Central memory CD4-positive, alpha-beta T cell (primary cell): Measurements from ENCODE around the gene RAP1GAP.

ENCODE experiments used
- DNase-seq: peaks from one replicate; pipeline ENCODE4 v3.0.0; 2022

The RAP1GAP gene

DNA sequence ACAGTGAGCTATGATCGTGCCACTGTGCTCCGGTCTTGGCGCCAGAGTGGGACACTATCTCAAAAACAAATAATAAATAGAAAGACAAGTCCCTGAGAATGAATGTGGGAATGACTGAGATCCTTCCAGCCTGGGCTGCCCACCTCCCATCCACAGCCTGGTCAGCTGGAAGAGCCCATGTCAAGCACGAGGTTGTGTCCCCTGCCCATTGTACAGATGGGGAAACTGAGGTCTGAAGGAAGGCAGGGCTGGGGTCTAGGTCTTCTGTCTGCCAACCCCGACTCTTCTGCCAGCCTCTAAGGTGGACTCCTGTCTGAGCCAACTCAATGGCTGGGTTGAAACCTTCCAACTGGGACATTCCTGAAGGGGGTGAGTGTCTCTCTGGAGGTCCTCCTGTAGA, 79.5 kb downstream of the RAP1GAP start:
- DNase-seq: no peak

GRCh38 chr1:21587602-21587953, 81.6 kb downstream of the RAP1GAP start:
- no peak for DNase-seq

- no peak for DNase-seq
Observed at GRCh38 chr1:21586846-21587601, 82.1 kb downstream of the RAP1GAP start.

DNA sequence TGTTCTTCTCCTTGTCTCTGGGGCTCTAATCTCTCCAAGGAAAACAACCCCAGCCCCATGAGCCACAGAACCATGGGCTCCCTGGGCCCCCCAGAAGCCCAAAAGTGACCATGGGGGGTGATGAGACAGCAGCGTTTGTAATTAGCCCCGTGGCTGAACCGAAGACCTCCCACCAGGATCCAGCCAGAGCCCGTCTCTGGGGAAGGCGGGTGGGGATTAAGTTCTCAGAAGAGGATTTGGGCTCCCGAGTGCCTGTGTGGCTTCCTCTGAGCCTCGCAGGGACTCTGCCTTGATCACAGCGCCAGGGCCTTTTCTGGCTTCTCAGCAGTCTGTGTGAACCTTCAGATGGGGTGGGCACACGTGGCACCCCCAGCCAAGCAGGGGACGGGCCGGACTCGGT, 82.9 kb downstream of the RAP1GAP start:
- no peak for DNase-seq

DNA sequence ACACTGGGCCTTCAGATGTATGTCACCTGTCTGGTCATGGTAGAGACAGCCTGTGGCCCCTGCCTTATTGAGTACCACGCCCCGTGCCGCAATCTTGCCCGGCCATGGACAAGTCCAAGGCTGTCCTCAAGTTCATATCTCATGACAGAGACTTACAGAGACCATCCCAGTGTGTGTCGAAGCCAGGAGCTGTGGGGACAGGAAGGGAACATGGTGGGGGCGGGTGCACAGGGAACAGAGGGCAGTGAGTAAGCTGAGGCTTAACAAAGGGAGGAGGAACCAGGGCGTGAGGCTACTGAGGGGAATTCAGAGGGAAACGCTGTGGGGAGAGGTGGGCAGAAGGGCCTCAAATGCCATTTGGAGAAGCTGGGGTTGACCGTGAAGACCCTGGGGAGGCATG, 84.1 kb downstream of the RAP1GAP start:
- DNase-seq: no peak

GRCh38 chr1:21584096-21584495, 85.1 kb downstream of the RAP1GAP start:
- no peak for DNase-seq

- no peak for DNase-seq
Observed at GRCh38 chr1:21579791-21580190, 89.4 kb downstream of the RAP1GAP start.

- no peak for DNase-seq
Observed at GRCh38 chr1:21577933-21578332, 91.2 kb downstream of the RAP1GAP start.

- no peak for DNase-seq
Observed at GRCh38 chr1:21577324-21577723, 91.8 kb downstream of the RAP1GAP start.

GRCh38 chr1:21576798-21577187, 92.4 kb downstream of the RAP1GAP start:
- DNase-seq: no peak

DNA sequence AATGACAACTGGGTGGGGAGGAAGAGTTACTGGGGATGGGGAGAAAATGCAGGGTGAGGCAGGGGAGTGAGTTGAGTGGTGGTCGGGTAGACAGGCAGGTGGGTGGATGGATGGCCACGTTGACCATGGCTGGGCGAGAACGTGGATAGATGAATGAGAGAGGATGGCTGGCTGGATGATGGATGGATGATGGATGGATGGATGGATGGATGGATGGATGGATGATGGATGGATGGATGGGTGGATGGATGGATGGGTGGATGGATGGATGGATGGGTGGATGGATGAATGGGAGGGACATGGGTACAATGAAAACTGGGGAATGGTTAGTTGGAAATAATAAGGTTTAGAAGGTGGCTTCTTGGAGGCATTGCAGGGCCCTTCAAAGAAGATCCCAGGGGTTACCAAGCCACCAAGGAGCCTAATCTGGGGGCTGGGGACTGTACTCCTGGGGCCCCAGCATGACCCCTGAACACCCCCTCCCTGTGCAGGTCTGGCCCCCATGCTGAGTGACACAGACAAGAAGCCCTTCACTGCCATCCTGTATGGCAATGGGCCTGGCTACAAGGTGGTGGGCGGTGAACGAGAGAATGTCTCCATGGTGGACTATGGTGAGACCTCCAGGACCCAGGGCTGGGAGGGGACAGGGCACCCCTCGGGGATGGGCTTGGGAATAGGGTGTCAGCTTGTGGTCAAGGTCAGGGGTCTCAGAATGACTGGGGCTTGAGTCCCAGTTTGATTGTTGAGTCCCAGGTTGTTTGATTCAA, 92.9 kb downstream of the RAP1GAP start:
- no peak for DNase-seq

- DNase-seq: no peak
Observed at GRCh38 chr1:21575351-21575942, 93.7 kb downstream of the RAP1GAP start.

DNA sequence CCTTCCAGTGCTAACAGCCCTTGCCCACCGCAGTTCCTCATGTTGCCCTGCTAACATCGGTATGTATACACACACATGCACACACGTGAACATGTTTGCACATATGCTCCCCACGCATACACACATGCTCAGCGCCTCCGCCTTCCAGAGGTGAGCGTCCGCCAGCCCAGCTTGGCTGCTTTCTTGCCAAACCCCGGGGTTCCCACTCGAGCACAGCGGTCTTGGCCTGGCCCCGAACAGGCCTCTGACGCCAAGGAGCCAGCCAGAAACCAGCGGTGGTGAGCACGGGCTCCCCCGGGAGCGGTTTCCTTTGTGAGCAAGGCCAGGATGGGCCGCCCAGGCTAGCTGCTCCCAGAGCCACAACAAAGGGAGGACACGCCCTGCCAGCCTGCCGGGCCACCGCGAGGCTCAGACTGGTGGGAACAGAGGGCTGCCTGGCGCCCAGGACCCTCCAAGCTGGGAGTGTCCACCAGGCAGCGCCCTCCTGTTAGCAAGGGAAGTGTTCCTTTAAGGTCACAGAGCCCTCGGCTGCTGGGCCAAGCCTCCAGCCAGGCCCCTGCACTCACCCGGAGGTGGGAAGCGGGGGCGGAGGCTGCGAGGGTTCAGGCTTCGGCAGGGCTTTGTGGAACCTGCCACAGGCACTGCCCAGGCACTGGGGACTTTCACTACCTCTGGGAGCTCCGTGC, 94.5 kb downstream of the RAP1GAP start:
- no peak for DNase-seq

- DNase-seq: no peak
Observed at GRCh38 chr1:21573971-21574465, 95.1 kb downstream of the RAP1GAP start.

GRCh38 chr1:21573475-21573874, 95.7 kb downstream of the RAP1GAP start:
- no peak for DNase-seq

DNA sequence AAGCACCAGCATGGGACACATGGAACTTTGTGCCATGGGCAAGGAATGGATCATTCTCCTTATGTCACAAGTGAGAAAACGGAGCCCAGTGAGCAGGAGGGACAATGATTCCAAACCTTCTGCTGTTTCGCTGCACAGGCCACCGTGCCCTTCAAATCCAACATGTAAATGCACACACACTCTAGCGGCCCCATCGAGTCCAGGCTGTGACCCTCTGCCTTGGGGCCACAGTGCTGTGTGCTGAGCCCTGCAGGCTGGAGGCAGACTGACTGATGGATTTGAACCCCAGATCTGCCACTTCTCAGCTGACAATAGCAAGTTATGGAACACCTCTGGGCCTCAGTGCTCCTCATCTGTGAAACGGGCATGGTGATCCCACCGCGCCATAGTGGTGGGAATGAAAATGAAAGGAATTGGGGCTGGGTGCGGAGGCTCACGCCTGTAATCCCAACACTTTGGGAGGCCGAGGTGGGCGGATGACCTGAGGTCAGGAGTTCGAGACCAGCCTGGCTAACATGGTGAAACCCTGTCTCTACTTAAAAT, 96.4 kb downstream of the RAP1GAP start:
- no peak for DNase-seq

GRCh38 chr1:21572221-21572620, 96.9 kb downstream of the RAP1GAP start:
- DNase-seq: no peak

GRCh38 chr1:21570885-21571284, 98.3 kb downstream of the RAP1GAP start:
- DNase-seq: no peak

- DNase-seq: no peak
Observed at GRCh38 chr1:21570528-21570875, 98.7 kb downstream of the RAP1GAP start.

GRCh38 chr1:21569820-21570527, 99.2 kb downstream of the RAP1GAP start:
- DNase-seq: no peak

- no peak for DNase-seq
Observed at GRCh38 chr1:21568809-21569385, 100.3 kb downstream of the RAP1GAP start.
